Measurements from ENCODE around the gene BAG3. TPM values are rescaled to one million over a fixed set of nuclear protein-coding genes. Genes with fewer than 3 reads are reported as not detected.

Gene BAG3
- total RNA-seq, 1 experiment from 2014 or later: 35.2 TPM

- TF ChIP-seq CTCF (IDR thresholded peaks at IDR 0.05; ENCODE audit: unreplicated experiment): no peak
- no peak for DNase-seq
- Mint-ChIP-seq H3K4me3 (ENCODE audit: low read depth, unreplicated experiment) (no peak overlapping the region), H3K9me3 (ENCODE audit: low read depth, unreplicated experiment) (no peaks in the 10 kb centered on the region), H3K27ac (ENCODE audit: unreplicated experiment) (no peak overlapping the region), H3K36me3 (ENCODE audit: insufficient read depth, unreplicated experiment) (peaks cover 30% of the 10 kb centered on the region), H3K27me3 (ENCODE audit: unreplicated experiment) (no peaks in the 10 kb centered on the region), H3K4me1 (ENCODE audit: low read depth, unreplicated experiment) (peaks cover 25% of the 10 kb centered on the region)
- BruUV-seq (replicated peaks): TSS peak; percentile 52
- CTCF ChIA-PET: no interaction called here
- intact Hi-C loops (cut with micrococcal nuclease; ENCODE audit: unreplicated experiment): no loop called here
Observed at GRCh38 chr10:119677126-119677525, 25.9 kb downstream of the BAG3 start.

DNA sequence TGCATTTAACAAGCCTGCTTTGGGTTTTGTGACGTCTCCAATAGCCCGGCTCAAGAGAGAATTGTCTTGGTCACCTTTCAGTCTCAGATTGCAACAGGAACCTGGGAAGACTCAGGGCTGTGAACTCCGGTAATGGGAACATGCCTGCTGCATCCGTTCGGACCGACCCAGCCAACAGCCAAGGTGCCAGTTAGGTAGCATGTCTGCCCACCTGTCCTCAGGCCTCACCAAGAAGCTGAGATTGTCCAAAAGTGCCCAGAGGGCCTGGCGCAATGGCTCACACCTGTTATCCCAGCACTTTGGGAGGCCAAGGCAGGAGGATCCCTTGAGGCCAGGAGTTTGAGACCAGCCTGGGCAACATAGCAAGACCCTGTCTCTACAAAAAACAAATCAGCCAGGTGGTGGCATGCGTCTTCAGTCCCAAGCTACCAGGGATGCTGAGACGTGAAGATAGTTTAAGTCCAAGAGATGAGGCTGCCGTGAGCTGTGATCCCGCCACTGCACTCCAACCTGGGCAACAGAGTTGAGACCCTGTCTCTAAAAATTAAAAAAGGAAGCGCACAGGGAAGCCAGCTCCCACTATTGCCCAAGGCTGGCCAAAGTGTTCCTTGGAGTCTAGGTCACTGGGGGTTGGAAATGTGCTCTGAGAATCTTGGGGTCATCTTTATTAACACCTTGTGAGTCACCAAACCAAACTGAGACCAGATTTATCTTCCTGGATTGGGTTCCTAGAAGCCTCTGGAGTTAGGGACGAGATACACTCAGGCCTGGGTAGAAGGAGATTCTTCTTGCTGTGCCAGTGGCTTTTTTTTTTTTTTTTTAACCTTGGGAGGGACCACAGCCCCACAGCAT is 26.9 kb downstream of the BAG3 start:
- intact Hi-C loops (cut with micrococcal nuclease; ENCODE audit: unreplicated experiment): no loop called here
- H3K27me3 Mint-ChIP-seq (ENCODE audit: unreplicated experiment): no peaks in the 10 kb centered on the region
- no peak for TF ChIP-seq CTCF (IDR thresholded peaks at IDR 0.05; ENCODE audit: unreplicated experiment)
- no peak overlapping the region for H3K27ac Mint-ChIP-seq (ENCODE audit: unreplicated experiment)
- no peak overlapping the region for H3K4me3 Mint-ChIP-seq (ENCODE audit: low read depth, unreplicated experiment)
- H3K9me3 Mint-ChIP-seq (ENCODE audit: low read depth, unreplicated experiment): no peaks in the 10 kb centered on the region
- no peak for DNase-seq
- CTCF ChIA-PET: no interaction called here
- peaks cover 28% of the 10 kb centered on the region for H3K36me3 Mint-ChIP-seq (ENCODE audit: insufficient read depth, unreplicated experiment)
- no TSS peak for BruUV-seq (replicated peaks)
- H3K4me1 Mint-ChIP-seq (ENCODE audit: low read depth, unreplicated experiment): peaks cover 30% of the 10 kb centered on the region

- no TSS peak for BruUV-seq (replicated peaks)
Observed at GRCh38 chr10:119679480-119679829, 28.3 kb downstream of the BAG3 start.

GRCh38 chr10:119680050-119680449 is 28.9 kb downstream of the BAG3 start:
- intact Hi-C loops (cut with micrococcal nuclease; ENCODE audit: unreplicated experiment): no loop called here
- Mint-ChIP-seq H3K4me3 (ENCODE audit: low read depth, unreplicated experiment) (no peak overlapping the region), H3K9me3 (ENCODE audit: low read depth, unreplicated experiment) (no peaks in the 10 kb centered on the region), H3K27me3 (ENCODE audit: unreplicated experiment) (no peaks in the 10 kb centered on the region), H3K27ac (ENCODE audit: unreplicated experiment) (peak overlapping the region; percentile 44), H3K36me3 (ENCODE audit: insufficient read depth, unreplicated experiment) (peaks cover 25% of the 10 kb centered on the region), H3K4me1 (ENCODE audit: low read depth, unreplicated experiment) (peaks cover 30% of the 10 kb centered on the region)
- TF ChIP-seq CTCF (IDR thresholded peaks at IDR 0.05; ENCODE audit: unreplicated experiment): no peak
- no TSS peak for BruUV-seq (replicated peaks)
- CTCF ChIA-PET: interaction anchor here (0.8 kb wide), 1 partner anchor 46 kb away, joined by 5 read pairs; the partner anchor contains the start of gene INPP5F
- peak; percentile 24 for DNase-seq

More at GRCh38 chr10:119679480-119679829, 28.3 kb downstream of the BAG3 start:
- no peak for TF ChIP-seq CTCF (IDR thresholded peaks at IDR 0.05; ENCODE audit: unreplicated experiment)
- Mint-ChIP-seq H3K27me3 (ENCODE audit: unreplicated experiment) (no peaks in the 10 kb centered on the region), H3K27ac (ENCODE audit: unreplicated experiment) (no peak overlapping the region), H3K9me3 (ENCODE audit: low read depth, unreplicated experiment) (no peaks in the 10 kb centered on the region), H3K36me3 (ENCODE audit: insufficient read depth, unreplicated experiment) (peaks cover 25% of the 10 kb centered on the region), H3K4me1 (ENCODE audit: low read depth, unreplicated experiment) (peaks cover 30% of the 10 kb centered on the region), H3K4me3 (ENCODE audit: low read depth, unreplicated experiment) (no peak overlapping the region)
- no peak for DNase-seq
- CTCF ChIA-PET: interaction anchor here (0.7 to 0.8 kb wide), 2 partner anchors 46 to 577 kb away, joined by 5 to 6 read pairs; partner anchors contain the start of gene INPP5F
- intact Hi-C loops (cut with micrococcal nuclease; ENCODE audit: unreplicated experiment): no loop called here

All from Calu3 (cell line).